Neuronal stem cell (in vitro differentiated cells): ENCODE results near the gene ADRA2C.

Experiments used
- DNase-seq: peaks from one replicate; pipeline ENCODE4 v3.0.0-alpha.2; 2013; ENCODE audit warnings: low spot score
- H2AFZ ChIP-seq: one replicate; pipeline ENCODE4 v1.6.1; 2013; ENCODE audit warnings: mild to moderate bottlenecking, low read length, inconsistent platforms
- H2AK5ac ChIP-seq: 2 replicates; pipeline ENCODE4 v1.6.1; 2013; ENCODE audit warnings: low read depth, mild to moderate bottlenecking, inconsistent platforms, low read length, moderate library complexity, mixed read lengths
- H2BK120ac ChIP-seq: 2 replicates; pipeline ENCODE4 v1.6.1; 2013; ENCODE audit warnings: low read depth, mild to moderate bottlenecking, inconsistent platforms, low read length, moderate library complexity, mixed read lengths
- H2BK12ac ChIP-seq: one replicate; pipeline ENCODE4 v1.6.1; 2013; ENCODE audit warnings: low read length, inconsistent platforms
- H2BK15ac ChIP-seq: 2 replicates; pipeline ENCODE4 v1.6.1; 2013; ENCODE audit warnings: mild to moderate bottlenecking, low read length, inconsistent platforms, mixed read lengths
- H2BK5ac ChIP-seq: one replicate; pipeline ENCODE4 v1.6.1; 2013; ENCODE audit warnings: inconsistent platforms, mild to moderate bottlenecking, low read length, moderate library complexity
- H3K14ac ChIP-seq: one replicate; pipeline ENCODE4 v1.6.1; 2013; ENCODE audit warnings: low read length, inconsistent platforms
- H3K18ac ChIP-seq: 2 replicates; pipeline ENCODE4 v1.6.1; 2013; ENCODE audit warnings: low read length, inconsistent platforms
- H3K23ac ChIP-seq: 2 replicates; pipeline ENCODE4 v1.6.1; 2013; ENCODE audit warnings: low read depth, mild to moderate bottlenecking, mixed read lengths, low read length, inconsistent platforms; ENCODE audit not compliant: poor library complexity
- H3K27ac ChIP-seq: replicated peaks from 3 replicates; pipeline ENCODE4 v1.5.1; 2013; ENCODE audit warnings: low read length, inconsistent platforms
- H3K27me3 ChIP-seq, 3 experiments: 2 replicates each; pipeline ENCODE4 v1.6.1; 2013; ENCODE audit warnings: low read length in 3 of 3, mild to moderate bottlenecking in 2 of 3, inconsistent platforms in 1 of 3, low read depth in 1 of 3, mixed read lengths in 1 of 3, moderate library complexity in 1 of 3; ENCODE audit not compliant: control insufficient read depth in 3 of 3, insufficient read depth in 3 of 3
- H3K36me3 ChIP-seq, 2 donors: replicated peaks in 1 of 2; 2 replicates each; pipeline ENCODE4 v1.6.1; 2013; ENCODE audit warnings: low read length in 2 of 2; ENCODE audit not compliant: control insufficient read depth in 2 of 2, insufficient read depth in 2 of 2
- H3K4ac ChIP-seq: 2 replicates; pipeline ENCODE4 v1.6.1; 2013; ENCODE audit warnings: inconsistent platforms, mild to moderate bottlenecking, low read length, moderate library complexity
- H3K4me1 ChIP-seq, 2 donors: 1 replicate in 1 of 2; 2 replicates in 1 of 2; pipeline ENCODE4 v1.6.1; 2013; ENCODE audit warnings: low read length in 2 of 2, low read depth in 1 of 2; ENCODE audit not compliant: control insufficient read depth in 2 of 2, insufficient read depth in 1 of 2
- H3K4me2 ChIP-seq: one replicate; pipeline ENCODE4 v1.6.1; 2013; ENCODE audit warnings: mild to moderate bottlenecking, low read length, inconsistent platforms; ENCODE audit not compliant: insufficient read depth, poor library complexity, severe bottlenecking
- H3K4me3 ChIP-seq, 2 donors: 2 replicates each; pipeline ENCODE4 v1.5.1; 2013; ENCODE audit warnings: low read length in 2 of 2, mild to moderate bottlenecking in 2 of 2, inconsistent platforms in 1 of 2, moderate library complexity in 1 of 2
- H3K79me1 ChIP-seq: one replicate; pipeline ENCODE4 v1.6.1; 2013; ENCODE audit warnings: low read depth, mild to moderate bottlenecking, inconsistent platforms, low read length, moderate library complexity
- H3K9ac ChIP-seq: one replicate; pipeline ENCODE4 v1.6.1; 2013; ENCODE audit warnings: mild to moderate bottlenecking, low read depth, low read length, inconsistent platforms; ENCODE audit not compliant: poor library complexity
- H3K9me3 ChIP-seq, 2 donors: replicated peaks in 1 of 2; 2 replicates each; pipeline versions ENCODE3 to v1.6.1; 2013; ENCODE audit warnings: low read length in 2 of 2, mild to moderate bottlenecking in 2 of 2, inconsistent platforms in 1 of 2, low read depth in 1 of 2, mixed read lengths in 1 of 2, moderate library complexity in 1 of 2; ENCODE audit not compliant: control insufficient read depth in 2 of 2, insufficient read depth in 1 of 2
- H4K8ac ChIP-seq: one replicate; pipeline ENCODE4 v1.6.1; 2013; ENCODE audit warnings: low read depth, mild to moderate bottlenecking, inconsistent platforms, low read length, moderate library complexity
- H4K91ac ChIP-seq: one replicate; pipeline ENCODE4 v1.6.1; 2013; ENCODE audit warnings: low read length, low read depth, mild to moderate bottlenecking, inconsistent platforms; ENCODE audit not compliant: poor library complexity
- WGBS, 2 donors: extraction: QIAGEN DNeasy Blood & Tissue Kit; methylation state at CpG; one replicate each; pipeline ENCODE4 v1.1.7; 2013; ENCODE audit warnings: missing lambda C conversion rate in 2 of 2, mixed read lengths in 1 of 2; ENCODE audit not compliant: insufficient read length in 2 of 2, insufficient replicate concordance in 1 of 2; ENCODE audit errors: extremely low coverage in 2 of 2; 5-methylcytosine and 5-hydroxymethylcytosine counted together

The ADRA2C gene

DNA sequence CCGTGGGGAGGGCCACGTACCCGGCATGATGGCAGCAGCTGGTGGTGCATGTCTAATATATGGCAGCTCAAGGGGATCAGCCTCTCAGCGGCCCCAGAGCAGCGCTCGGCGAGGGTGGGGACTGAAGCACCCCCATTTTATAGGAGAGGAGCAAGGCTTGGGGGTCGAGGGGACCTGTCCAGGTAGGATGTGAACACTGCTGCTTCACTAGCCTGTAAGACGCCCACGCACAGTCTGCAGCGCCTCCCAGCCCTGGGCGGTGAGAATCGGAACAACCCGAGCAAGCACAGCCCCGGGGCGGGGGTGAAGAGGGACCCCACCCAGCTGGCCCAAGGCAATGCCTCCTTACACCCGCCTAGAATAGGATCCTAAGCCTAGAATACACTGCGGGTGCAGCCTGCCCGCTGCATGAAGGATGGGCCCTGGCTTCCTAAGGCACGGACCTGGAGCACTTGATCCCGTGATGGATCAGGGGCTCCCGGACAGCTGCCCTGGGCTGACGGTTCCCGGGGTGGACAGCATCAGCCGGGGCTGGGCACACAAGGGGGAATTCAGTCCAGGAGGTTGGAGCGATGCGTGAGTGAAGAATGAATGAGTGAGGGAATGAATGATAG, 17.6 kb downstream of the ADRA2C start:
- peaks cover 0 to 9% of the 10 kb centered on the region in 2 donors for H3K4me1 ChIP-seq
- no peaks in the 10 kb centered on the region for H3K79me1 ChIP-seq
- peak overlapping the region; percentile 26 for H2BK12ac ChIP-seq
- H3K4me3 ChIP-seq, result no peak overlapping the region
- H3K27me3 ChIP-seq, result peaks cover 0 to 5% (median 0%) of the 10 kb centered on the region in 3 experiments
- no peaks in the 10 kb centered on the region for H3K36me3 ChIP-seq
- H4K8ac ChIP-seq, result no peak overlapping the region
- DNase-seq, result no peak
- H2AFZ ChIP-seq, result no peak overlapping the region
- no peak overlapping the region for H3K18ac ChIP-seq
- H3K14ac ChIP-seq, result no peak overlapping the region
- no peak overlapping the region for H3K4ac ChIP-seq
- no peak overlapping the region for H4K91ac ChIP-seq
- H3K23ac ChIP-seq, result peak overlapping the region; percentile 52
- H3K4me2 ChIP-seq, result no peak overlapping the region
- H3K9me3 ChIP-seq, result peaks cover 0 to 2% of the 10 kb centered on the region in 2 donors
- H2BK5ac ChIP-seq, result peak overlapping the region; percentile 33
- H2AK5ac ChIP-seq, result no peak overlapping the region
- no peak overlapping the region for H2BK15ac ChIP-seq
- no CpG with 5 or more reads among the region's 27 CpGs for WGBS, 2 donors
- no peak overlapping the region for H3K27ac ChIP-seq
- no peak overlapping the region for H3K9ac ChIP-seq
- no peak overlapping the region for H2BK120ac ChIP-seq

DNA sequence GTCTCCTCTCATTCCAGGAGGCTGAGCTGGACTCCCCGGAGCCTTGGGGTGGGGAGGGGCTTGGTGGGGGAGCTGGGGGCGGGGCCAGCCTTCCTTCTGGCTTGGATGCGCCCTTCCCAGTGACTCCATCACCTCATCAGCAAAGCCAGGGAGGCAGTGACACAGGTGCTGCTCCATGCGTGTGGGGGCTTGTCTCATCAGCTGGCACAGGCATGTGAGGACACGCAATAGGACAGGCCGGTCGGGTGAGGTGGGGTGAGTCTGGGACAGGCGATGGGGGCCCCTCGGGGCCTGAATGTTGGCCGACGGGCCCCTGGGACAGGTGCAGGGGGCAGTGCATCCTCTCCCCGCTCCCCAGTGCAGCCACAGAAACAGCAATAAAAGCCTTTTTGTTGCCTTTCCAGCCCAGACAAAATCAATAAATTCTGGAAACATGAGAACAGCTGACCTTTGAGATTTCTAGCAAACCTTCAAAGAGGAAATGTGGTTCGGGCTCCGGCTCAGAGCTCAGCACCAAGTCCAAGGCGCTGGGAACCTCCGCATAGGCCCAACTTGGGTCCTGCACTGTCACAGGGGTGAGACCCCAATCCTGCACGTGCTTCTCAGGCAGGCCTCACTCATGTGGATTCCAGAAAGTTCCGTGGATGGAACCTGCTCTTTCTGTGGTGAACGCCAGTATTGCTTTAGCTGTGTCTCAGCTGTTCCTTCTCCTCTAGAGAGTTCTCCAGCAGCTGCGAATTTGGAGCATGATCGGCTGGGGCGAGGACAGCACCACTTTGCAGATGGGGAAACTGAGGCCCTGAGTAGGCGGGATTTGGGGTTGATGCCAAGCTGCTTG, 18.5 kb downstream of the ADRA2C start:
- H3K27ac ChIP-seq, result no peak overlapping the region
- peak overlapping the region; percentile 40 for H3K18ac ChIP-seq
- H3K14ac ChIP-seq, result no peak overlapping the region

DNA sequence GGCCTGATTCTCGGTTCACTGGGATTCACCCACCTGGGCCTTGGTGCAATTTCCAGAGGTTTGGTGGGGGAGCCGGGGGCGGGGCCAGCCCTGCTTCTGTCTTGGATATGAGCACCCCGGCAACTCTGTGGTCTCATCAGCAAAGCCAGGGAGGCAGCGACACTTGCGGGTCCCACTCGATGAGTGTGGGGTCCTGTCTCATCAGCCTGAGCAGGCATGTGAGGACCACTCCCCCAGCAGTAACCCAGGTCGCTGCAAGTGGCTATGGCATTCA, 19.0 kb downstream of the ADRA2C start:
- no peak overlapping the region for H3K14ac ChIP-seq
- H3K36me3 ChIP-seq, result no peaks in the 10 kb centered on the region
- no peak overlapping the region for H2AFZ ChIP-seq
- H3K9ac ChIP-seq, result no peak overlapping the region
- no peak for DNase-seq
- no peak overlapping the region for H2BK15ac ChIP-seq
- no peak overlapping the region for H4K91ac ChIP-seq
- H2BK12ac ChIP-seq, result no peak overlapping the region
- no peak overlapping the region for H3K27ac ChIP-seq
- no peak overlapping the region for H2BK5ac ChIP-seq
- H3K4me3 ChIP-seq, result no peak overlapping the region
- peak overlapping the region; percentile 40 for H3K18ac ChIP-seq
- no peak overlapping the region for H3K4ac ChIP-seq
- peak overlapping the region; percentile 79 for H2AK5ac ChIP-seq
- H3K79me1 ChIP-seq, result no peaks in the 10 kb centered on the region
- no peak overlapping the region for H4K8ac ChIP-seq
- no peak overlapping the region for H2BK120ac ChIP-seq
- H3K4me1 ChIP-seq, result peaks cover 0 to 9% of the 10 kb centered on the region in 2 donors
- peaks cover 0 to 2% of the 10 kb centered on the region in 2 donors for H3K9me3 ChIP-seq
- WGBS, 2 donors, result no CpG with 5 or more reads among the region's 8 CpGs
- peaks cover 0 to 5% (median 0%) of the 10 kb centered on the region in 3 experiments for H3K27me3 ChIP-seq
- no peak overlapping the region for H3K23ac ChIP-seq
- H3K4me2 ChIP-seq, result no peak overlapping the region

More for the DNA sequence above, 18.5 kb downstream of the ADRA2C start:
- Histone ChIP-seq H4K91ac (no peak overlapping the region), H2BK12ac (no peak overlapping the region), H3K36me3 (no peaks in the 10 kb centered on the region), H3K23ac (no peak overlapping the region), H3K9ac (no peak overlapping the region), H2BK5ac (peak overlapping the region; percentile 33), H2AK5ac (peak overlapping the region; percentile 79), H3K27me3 (peaks cover 0 to 5% (median 0%) of the 10 kb centered on the region in 3 experiments), H2BK15ac (no peak overlapping the region), H4K8ac (no peak overlapping the region), H3K79me1 (no peaks in the 10 kb centered on the region), H3K4me1 (peaks cover 0 to 9% of the 10 kb centered on the region in 2 donors), H3K4ac (no peak overlapping the region), H3K4me3 (no peak overlapping the region), H2BK120ac (no peak overlapping the region), H3K9me3 (peaks cover 0 to 2% of the 10 kb centered on the region in 2 donors), H3K4me2 (no peak overlapping the region), H2AFZ (no peak overlapping the region)
- no CpG with 5 or more reads among the region's 23 CpGs for WGBS, 2 donors
- no peak for DNase-seq

DNA sequence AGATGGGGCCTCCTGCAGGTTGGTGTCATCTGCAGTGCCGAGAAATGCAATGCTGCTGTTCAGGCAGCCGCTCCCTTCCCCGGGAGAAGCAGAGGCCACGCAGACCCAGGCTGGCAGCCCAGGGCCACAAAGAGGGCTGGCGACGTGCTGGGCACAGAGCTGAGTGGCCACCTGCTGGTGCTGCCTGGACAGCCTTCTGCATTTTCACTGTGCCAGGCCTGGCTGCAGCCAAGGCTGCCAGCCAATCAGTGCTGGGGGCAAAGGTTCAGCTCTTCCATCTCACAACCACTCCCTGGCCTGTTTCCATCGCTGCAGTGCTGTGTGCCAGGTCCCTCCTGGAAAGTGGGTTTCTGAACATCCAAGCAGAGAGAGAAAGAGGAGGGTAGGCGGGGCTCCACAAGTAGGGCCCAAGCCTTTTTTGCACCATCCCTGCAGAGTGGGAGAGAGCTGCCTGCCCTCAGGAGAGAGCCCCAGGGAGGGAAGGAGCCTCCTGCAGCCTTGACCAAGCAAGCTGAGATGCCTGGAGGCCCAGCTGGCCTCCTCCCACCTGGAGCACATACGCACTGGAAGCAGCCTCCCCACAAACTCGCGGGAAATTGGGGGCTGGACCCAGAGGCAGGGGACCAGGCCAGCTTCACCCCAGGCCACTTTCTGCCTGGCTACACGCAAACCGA, 20.1 kb downstream of the ADRA2C start:
- no CpG with 5 or more reads among the region's 13 CpGs for WGBS, 2 donors
- H3K18ac ChIP-seq, result no peak overlapping the region

More for the DNA sequence above, 20.1 kb downstream of the ADRA2C start:
- H3K27me3 ChIP-seq, result peaks cover 0 to 5% (median 0%) of the 10 kb centered on the region in 3 experiments
- no peak overlapping the region for H3K14ac ChIP-seq
- H2BK5ac ChIP-seq, result no peak overlapping the region
- no peak overlapping the region for H4K8ac ChIP-seq
- no peak overlapping the region for H3K27ac ChIP-seq
- H2BK15ac ChIP-seq, result no peak overlapping the region
- H3K23ac ChIP-seq, result no peak overlapping the region
- no peaks in the 10 kb centered on the region for H3K36me3 ChIP-seq
- H2BK120ac ChIP-seq, result no peak overlapping the region
- no peak overlapping the region for H2BK12ac ChIP-seq
- DNase-seq, result no peak
- no peak overlapping the region for H2AFZ ChIP-seq
- no peak overlapping the region for H3K4me2 ChIP-seq
- no peak overlapping the region for H3K4me3 ChIP-seq
- no peak overlapping the region for H4K91ac ChIP-seq
- H3K4me1 ChIP-seq, result peaks cover 0 to 8% of the 10 kb centered on the region in 2 donors
- peaks cover 0 to 2% of the 10 kb centered on the region in 2 donors for H3K9me3 ChIP-seq
- no peak overlapping the region for H3K4ac ChIP-seq
- H3K79me1 ChIP-seq, result no peaks in the 10 kb centered on the region
- no peak overlapping the region for H2AK5ac ChIP-seq
- no peak overlapping the region for H3K9ac ChIP-seq
